GM10248 (cell line): ENCODE results near the gene AKIP1.

ENCODE experiments used
- CTCF ChIA-PET: fragments of 300-600 bp; sonication (Branson Sonifier 250); formaldehyde crosslinking; extraction: SDS; loops from one replicate; lab custom pipeline; 2021; ENCODE audit warnings: antibody characterized with exemption; lab: Yijun Ruan, JAX
- POLR2A ChIA-PET: fragments of 350-650 bp; sonication (Branson Sonifier 250); formaldehyde crosslinking; extraction: SDS; loops from one replicate; lab custom pipeline; 2020; ENCODE audit warnings: antibody characterized with exemption; lab: Yijun Ruan, JAX
- DNase-seq: peaks from one replicate; pipeline ENCODE4 v3.0.0; 2012; ENCODE audit errors: extremely low spot score
- CTCF ChIP-seq: IDR thresholded peaks from 2 replicates; pipeline ENCODE4 v1.5.1; 2012; ENCODE audit warnings: mild to moderate bottlenecking, low read depth; ENCODE audit errors: extremely low read depth, missing control alignments, control extremely low read depth

AKIP1 gene

GRCh38 chr11:8914661-8915018 lies 3.7 kb downstream of the AKIP1 start:
- no peak for TF ChIP-seq CTCF
- ChIA-PET POLR2A (no interaction called here), CTCF (interaction anchor here (1.0 to 2.2 kb wide), 16 partner anchors 11 to 304 kb away, joined by 3 to 18 read pairs (median 4); partner anchors contain the start of gene TMEM9B)
- no peak for DNase-seq

- no peak for DNase-seq
- POLR2A ChIA-PET: no interaction called here
- no peak for TF ChIP-seq CTCF
- CTCF ChIA-PET: no interaction called here
Measured at GRCh38 chr11:8917157-8917825, 6.3 kb downstream of the AKIP1 start.

- POLR2A ChIA-PET: no interaction called here
- CTCF ChIA-PET: interaction anchor here (1.1 to 1.9 kb wide), 3 partner anchors 11 to 86 kb away, joined by 4 to 5 read pairs (median 4); no protein-coding TSS in a partner anchor
- DNase-seq: no peak
- no peak for TF ChIP-seq CTCF
Measured at GRCh38 chr11:8922691-8923090, 11.7 kb downstream of the AKIP1 start.

GRCh38 chr11:8925711-8926110 lies 14.7 kb downstream of the AKIP1 start:
- no peak for TF ChIP-seq CTCF
- CTCF ChIA-PET: interaction anchor here (0.9 to 1.1 kb wide), 3 partner anchors 11 to 33 kb away, joined by 3 to 4 read pairs (median 3); no protein-coding TSS in a partner anchor
- DNase-seq: no peak
- POLR2A ChIA-PET: no interaction called here

- no peak for DNase-seq
- ChIA-PET CTCF (interaction anchor here (0.9 to 1.4 kb wide), 3 partner anchors 9 to 33 kb away, joined by 3 to 4 read pairs (median 3); no protein-coding TSS in a partner anchor), POLR2A (interaction anchor here (0.6 kb wide), 1 partner anchor 268 kb away, joined by 3 read pairs; no protein-coding TSS in a partner anchor)
- no peak for TF ChIP-seq CTCF
Measured at GRCh38 chr11:8926236-8926635, 15.2 kb downstream of the AKIP1 start.

- POLR2A ChIA-PET: no interaction called here
- CTCF ChIA-PET: interaction anchor here (1.1 to 4.0 kb wide), 4 partner anchors 8 to 33 kb away, joined by 3 to 18 read pairs (median 4); no protein-coding TSS in a partner anchor
Measured at GRCh38 chr11:8927233-8927632, 16.2 kb downstream of the AKIP1 start.

More at GRCh38 chr11:8927233-8927632, 16.2 kb downstream of the AKIP1 start:
- TF ChIP-seq CTCF: no peak
- DNase-seq: no peak
